IPS-18c (cell line): Measurements from ENCODE around the gene THOC2.
A peak's percentile ranks its signal among the peaks of the same experiment; 100 is the strongest.
"Not testable (repeated sequence)": the region's sequence is repeated elsewhere in the genome, so short reads cannot be mapped to it uniquely, and the experiment has no call there.

Source experiments
- H3K4me3 ChIP-seq: 2 replicates; pipeline ENCODE4 v1.7.0; 2013; ENCODE audit warnings: low read depth, mild to moderate bottlenecking, low read length, moderate library complexity; ENCODE audit not compliant: insufficient read depth
- H3K9me3 ChIP-seq: one replicate; pipeline ENCODE4 v1.6.1; 2013; ENCODE audit warnings: mild to moderate bottlenecking, low read length, moderate library complexity; ENCODE audit not compliant: control insufficient read depth, insufficient read depth

The THOC2 gene, protein sequence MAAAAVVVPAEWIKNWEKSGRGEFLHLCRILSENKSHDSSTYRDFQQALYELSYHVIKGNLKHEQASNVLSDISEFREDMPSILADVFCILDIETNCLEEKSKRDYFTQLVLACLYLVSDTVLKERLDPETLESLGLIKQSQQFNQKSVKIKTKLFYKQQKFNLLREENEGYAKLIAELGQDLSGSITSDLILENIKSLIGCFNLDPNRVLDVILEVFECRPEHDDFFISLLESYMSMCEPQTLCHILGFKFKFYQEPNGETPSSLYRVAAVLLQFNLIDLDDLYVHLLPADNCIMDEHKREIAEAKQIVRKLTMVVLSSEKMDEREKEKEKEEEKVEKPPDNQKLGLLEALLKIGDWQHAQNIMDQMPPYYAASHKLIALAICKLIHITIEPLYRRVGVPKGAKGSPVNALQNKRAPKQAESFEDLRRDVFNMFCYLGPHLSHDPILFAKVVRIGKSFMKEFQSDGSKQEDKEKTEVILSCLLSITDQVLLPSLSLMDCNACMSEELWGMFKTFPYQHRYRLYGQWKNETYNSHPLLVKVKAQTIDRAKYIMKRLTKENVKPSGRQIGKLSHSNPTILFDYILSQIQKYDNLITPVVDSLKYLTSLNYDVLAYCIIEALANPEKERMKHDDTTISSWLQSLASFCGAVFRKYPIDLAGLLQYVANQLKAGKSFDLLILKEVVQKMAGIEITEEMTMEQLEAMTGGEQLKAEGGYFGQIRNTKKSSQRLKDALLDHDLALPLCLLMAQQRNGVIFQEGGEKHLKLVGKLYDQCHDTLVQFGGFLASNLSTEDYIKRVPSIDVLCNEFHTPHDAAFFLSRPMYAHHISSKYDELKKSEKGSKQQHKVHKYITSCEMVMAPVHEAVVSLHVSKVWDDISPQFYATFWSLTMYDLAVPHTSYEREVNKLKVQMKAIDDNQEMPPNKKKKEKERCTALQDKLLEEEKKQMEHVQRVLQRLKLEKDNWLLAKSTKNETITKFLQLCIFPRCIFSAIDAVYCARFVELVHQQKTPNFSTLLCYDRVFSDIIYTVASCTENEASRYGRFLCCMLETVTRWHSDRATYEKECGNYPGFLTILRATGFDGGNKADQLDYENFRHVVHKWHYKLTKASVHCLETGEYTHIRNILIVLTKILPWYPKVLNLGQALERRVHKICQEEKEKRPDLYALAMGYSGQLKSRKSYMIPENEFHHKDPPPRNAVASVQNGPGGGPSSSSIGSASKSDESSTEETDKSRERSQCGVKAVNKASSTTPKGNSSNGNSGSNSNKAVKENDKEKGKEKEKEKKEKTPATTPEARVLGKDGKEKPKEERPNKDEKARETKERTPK (N-terminal part only)

DNA sequence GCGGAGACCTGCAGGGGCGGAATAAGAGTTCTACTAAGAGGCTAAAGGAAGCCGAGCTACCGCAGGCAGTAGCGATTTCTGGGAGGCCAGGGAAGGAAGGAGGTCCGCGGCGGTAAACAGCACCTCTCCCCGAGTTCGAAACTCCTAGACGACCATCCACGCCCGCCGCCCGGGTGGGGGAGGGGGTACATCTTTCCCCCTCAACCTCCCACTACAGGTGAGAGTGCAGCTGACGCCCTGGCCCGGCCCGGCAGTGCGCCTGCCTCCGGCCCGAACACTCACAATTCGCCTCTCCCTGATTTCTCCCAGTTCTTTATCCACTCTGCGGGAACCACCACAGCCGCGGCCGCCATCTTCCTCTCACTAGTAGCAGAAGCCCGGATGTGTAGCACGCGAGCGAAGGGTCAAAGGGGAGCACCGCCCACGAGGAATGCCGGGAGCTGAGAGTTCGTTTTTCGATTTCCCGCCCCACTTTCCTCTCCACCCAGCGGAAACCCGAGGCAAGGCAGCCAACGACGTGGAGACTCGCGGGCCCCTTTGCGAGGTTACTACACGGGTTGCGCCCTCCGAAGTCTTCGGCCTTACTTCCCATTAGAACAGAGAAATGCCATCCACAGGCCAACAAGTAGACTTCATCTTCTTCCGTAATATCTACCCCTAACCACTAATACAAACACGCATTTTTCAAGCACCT lies at the start of gene THOC2:
THOC2 (minus strand) TSS at position 383 of the 694 bp plus-strand sequence; CDS start at position 353, 30 bp downstream.
- H3K4me3 ChIP-seq: peak within 1 kb of the TSS; percentile 73

DNA sequence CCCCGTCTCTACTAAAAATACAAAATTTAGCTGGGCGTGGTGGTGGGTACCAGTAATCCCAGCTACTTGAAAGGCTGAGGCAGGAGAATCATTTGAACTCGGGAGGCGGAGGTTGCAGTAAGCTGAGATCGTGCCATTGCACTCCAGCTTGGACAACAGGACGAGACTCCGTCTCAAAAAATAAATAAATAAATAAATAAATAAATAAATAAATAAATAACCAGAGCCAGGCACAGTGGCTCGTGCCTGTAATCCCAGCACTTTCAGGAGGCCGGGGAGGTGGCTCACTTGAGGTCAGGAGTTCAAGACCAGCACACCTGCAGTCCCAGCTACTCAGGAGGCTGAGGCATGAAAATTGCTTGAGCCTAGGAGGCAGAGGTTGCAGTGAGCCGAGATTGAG lies 48.9 kb upstream of the THOC2 start:
- not testable (repeated sequence) for H3K4me3 ChIP-seq, H3K9me3 ChIP-seq

More for the DNA sequence above, at the start of gene THOC2:
- peaks cover 8% of the 10 kb centered on the region for H3K9me3 ChIP-seq

DNA sequence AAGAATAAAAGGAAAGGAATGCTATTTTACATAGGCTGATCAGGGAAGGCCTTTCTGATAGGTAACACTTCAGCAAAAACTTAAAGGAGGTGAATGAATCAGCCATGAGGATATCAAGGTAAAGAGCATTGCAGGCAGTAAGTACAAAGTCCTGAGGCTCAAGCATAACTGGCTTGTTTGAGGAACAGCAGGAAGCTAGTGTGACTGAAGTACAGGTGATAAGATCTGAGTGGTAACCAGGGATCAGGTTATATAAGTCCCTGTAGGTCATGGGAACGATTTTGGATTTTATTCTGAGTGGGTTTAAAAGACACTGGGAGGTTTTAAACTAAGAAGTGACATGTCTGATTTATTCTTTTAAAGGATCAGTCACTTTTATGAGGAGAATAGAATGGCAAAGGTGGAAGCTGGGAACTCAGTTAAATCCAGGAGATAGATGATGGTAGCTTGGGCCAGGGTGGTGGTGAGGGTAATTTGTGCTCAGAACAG lies 47.1 kb upstream of the THOC2 start:
- no peak overlapping the region for H3K4me3 ChIP-seq
- peaks cover 9% of the 10 kb centered on the region for H3K9me3 ChIP-seq

DNA sequence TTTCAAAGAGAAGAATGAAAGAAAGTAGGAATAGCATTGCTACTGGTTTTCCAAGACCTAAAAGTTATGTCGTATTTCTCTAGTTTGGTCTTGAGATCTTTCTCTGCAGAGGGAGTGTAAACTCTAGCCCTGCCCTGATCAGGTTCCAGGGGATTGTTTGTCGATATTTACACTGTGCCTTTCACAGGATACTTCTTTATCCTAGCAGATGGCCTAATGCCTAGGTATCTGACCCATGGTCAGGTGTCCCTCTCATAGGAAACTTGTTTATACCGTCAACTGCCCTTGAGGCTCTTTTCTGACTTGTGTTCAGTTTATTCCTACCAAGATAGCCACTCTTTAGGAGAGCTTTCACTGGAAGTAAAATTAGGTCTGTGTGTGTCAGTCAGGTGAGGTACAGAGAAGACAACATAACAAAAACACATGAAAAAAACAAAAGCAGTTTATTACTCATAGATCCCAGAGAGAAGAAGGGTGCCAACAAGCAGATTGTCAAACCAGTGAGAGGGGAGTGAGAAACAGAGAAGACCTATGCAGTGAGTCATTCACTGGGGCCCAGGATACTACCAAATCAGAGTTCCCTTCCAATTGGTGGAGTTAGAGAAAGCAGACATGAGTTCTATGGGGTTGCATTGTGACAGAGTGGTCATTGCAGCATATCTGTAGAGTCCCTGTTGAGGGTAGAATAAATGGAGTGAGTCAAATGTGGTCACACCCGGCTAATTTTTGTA lies 40.6 kb upstream of the THOC2 start:
- peaks cover 6% of the 10 kb centered on the region for H3K9me3 ChIP-seq
- H3K4me3 ChIP-seq: no peak overlapping the region

DNA sequence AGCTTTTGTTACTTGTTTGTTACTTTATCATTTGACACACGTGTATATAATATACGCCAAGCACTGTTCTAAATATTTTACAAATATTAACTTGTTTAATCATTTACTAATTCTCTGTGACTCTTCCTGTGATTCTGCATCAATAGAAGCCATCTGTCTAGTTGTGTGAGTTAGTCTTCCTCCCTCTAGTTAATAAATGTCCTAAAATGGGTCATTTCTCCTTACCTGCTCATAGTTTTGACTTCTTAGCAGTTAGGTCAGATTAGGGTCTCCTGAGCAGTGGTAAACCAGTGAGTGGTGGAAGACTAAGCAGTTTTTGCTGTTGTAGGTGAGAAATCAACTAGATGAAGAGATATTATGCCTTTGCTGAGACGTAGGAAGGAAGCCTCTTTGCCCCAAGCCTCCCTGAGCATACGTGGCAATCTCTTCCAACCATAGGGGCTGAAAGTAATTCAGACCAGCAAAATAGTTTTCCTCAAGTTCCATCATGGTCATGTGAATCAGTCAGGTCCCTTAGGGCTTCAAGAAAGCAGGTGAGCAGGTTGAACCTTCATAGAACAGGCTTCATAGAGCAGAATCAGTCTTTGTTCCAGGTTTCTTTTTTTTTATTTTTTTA lies 38.7 kb upstream of the THOC2 start:
- H3K9me3 ChIP-seq: peaks cover 8% of the 10 kb centered on the region
- no peak overlapping the region for H3K4me3 ChIP-seq

DNA sequence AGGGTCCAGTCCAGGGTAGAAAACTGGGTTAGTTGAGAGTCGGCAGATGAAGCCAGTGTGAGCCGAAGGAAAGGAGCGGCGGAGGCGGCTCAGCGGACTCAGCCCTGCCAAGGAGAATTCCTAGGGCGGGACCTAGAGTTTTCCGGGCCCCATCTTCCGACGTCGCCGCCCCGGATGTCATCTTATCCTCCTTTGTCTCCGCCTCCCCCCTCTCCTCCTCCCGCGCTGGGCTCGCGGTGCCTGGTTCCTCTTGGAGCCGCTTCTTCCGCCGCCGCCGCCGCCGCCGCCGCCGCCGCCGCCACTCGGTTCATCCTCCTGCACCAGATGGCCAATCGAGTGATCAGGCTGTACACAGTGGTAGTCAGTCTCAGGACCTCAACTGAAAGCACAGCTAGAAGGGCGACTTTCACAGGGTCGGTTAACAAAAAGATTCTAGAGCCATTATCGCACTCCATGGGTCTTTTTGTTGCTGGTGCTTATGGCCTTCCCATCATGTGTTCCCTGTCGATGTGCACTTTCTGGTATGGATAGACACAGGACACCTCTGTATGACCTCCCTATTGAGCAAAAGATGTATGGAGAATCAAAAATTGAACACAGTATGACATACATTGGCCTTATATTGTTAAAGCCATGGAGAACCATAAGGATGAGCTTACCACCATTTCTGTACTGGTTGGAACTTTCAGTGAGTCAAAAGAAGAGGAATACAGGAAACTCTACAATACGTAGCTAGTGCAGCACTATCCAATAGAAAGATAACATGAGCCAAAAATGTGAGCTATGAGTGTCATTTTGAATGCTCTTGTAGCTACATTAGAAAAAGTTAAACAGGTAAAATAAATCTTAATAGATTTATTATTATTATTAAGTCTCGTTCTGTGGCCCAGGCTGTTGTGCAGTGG lies 32.4 kb upstream of the THOC2 start:
- Histone ChIP-seq H3K4me3 (peak overlapping the region; percentile 11; the same call in 1 of the 2 replicates), H3K9me3 (peaks cover 12% of the 10 kb centered on the region)

DNA sequence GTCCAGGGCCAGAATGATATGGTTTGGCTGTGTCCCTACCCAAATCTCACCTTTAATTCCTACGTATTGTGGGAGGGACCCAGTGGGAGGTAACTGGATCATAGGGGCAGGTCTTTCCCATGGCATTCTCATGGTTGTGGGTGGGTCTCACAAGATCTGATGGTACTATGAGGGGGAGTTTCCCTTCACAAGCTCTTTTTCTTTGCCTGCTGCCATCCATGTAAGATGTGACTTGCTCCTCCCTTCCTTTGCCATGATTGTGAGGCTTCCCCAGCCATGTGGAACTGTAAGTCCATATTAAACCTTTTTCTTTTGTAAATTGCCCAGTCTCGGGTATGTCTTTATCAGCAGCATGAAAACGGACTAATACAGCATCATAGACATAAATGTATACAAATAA lies 27.0 kb upstream of the THOC2 start:
- not testable (repeated sequence) for H3K4me3 ChIP-seq
- H3K9me3 ChIP-seq: peaks cover 12% of the 10 kb centered on the region

DNA sequence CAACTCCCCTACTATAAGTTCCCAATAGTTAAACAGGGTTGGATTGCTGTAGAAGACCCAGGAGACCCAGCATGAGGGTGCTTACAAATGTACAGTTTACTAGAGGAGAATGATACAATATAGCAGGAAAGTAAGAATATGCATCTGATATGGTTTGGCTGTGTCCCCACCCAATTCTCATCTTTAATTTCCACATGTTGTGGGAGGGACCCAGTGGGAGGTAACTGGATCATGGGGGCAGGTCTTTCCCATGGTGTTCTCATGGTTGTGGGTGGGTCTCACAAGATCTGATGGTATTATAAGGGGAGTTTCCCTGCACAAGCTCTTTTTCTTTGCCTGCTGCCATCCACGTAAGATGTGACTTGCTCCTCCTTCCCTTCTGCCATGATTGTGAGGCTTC lies 24.9 kb upstream of the THOC2 start:
- peaks cover 12% of the 10 kb centered on the region for H3K9me3 ChIP-seq
- not testable (repeated sequence) for H3K4me3 ChIP-seq

DNA sequence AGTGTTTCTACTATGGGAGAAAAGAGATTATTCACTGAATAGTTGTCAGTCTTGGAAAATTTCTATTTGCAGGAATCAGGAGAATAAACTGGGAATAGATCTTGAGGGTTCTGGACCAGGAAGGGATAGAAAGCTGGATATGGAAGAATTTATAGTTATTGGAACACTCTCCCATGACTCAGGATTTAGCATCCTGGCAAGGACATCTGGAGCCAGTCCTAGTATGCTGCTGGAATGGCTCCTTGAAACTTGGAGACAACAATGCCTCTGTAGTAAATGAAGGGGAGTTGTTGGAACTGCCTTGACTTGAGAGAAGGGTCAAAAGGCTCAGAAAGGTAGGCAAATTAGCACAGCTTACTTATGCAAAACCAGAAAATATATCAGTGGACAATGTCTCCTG lies 23.5 kb upstream of the THOC2 start:
- Histone ChIP-seq H3K4me3 (no peak overlapping the region), H3K9me3 (peaks cover 6% of the 10 kb centered on the region)

DNA sequence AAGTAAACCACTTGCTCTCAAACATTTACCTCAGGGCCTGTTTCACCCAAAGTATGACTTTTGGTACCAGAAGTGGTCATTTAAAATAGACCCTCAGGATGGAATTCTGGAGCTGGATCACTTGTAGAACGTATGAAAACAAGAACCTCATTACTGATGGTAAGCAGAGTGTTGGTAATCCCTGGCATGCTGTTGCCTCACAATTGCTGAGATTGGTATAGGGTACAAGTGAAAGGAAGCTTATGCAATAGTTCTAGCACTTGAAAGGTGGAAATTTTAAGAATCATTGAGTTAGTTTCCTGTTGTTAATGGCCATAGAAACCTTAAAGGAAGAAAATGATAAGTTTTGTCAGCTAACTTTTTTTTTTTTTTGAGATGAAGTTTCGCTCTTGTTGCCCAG lies 22.3 kb upstream of the THOC2 start:
- H3K4me3 ChIP-seq: no peak overlapping the region
- peaks cover 6% of the 10 kb centered on the region for H3K9me3 ChIP-seq

DNA sequence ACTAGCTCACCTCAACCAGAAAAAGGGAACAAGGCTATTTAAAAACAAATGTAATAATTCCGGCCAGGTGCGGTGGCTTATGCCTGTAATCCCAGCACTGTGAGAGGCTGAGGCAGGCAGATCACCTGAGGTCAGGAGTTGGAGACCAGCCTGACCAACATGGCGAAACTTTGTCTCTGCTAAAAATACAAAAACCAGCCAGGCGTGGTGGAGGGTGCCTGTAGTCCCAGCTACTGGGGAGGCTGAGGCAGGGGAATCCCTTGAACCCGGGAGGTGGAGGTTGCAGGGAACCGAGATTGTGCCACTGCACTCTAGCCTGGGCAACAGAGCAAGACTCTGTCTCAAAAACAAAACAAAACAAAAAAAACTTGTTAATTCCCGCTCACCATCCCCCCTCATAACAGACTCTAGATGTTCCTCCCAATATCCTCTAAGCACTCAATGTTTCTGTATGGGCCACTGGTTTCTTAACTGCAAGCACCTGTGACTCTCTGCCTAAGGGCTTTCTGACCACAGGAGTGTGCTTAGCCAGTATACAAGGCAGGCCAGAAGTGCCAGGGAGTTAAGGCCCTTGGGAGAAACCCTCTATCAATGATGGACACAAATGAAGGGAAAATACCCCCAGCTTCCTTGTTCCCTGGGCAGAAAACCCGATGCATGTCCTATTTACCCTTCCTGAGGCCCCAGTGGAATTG lies 21.0 kb upstream of the THOC2 start:
- Histone ChIP-seq H3K4me3 (no peak overlapping the region), H3K9me3 (peaks cover 6% of the 10 kb centered on the region)

DNA sequence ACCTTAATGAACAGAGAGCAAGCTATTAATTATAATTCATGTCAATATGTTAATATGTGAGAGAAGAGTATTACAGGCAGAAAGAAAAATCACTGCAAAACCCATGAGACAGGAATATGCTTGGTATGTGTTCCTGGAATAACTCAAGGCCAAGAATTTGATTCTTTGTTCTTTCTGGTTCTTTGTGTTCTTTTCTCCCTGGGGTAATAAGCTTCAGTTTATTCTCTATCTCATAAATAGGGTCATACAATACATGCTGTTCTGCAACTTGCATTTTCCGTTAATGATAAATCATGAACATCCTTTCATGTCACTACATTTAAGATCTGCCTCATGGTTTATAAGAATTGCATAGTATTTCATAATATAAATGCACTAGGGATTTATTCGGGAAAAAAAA lies 16.8 kb upstream of the THOC2 start:
- Histone ChIP-seq H3K9me3 (peaks cover 4% of the 10 kb centered on the region), H3K4me3 (no peak overlapping the region)

DNA sequence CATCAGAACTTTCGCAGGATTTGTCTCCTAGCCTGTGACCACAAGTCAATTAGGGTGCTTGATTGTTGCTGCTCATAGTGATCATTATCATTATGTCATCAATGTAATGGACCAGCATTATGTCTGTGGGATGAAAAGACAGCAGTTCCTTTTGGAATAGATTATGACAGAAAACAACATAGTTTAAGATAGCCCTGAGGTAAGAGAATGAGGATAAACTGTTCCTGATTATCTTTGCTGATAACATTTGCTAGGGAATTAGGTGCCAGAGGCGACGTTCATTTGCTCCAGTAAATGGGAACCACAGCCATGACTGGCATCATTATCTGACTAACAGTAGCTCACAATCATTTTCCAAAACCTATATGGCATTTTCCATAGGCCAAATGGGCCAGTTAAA lies 12.7 kb upstream of the THOC2 start:
- peaks cover 7% of the 10 kb centered on the region for H3K9me3 ChIP-seq
- H3K4me3 ChIP-seq: no peak overlapping the region

DNA sequence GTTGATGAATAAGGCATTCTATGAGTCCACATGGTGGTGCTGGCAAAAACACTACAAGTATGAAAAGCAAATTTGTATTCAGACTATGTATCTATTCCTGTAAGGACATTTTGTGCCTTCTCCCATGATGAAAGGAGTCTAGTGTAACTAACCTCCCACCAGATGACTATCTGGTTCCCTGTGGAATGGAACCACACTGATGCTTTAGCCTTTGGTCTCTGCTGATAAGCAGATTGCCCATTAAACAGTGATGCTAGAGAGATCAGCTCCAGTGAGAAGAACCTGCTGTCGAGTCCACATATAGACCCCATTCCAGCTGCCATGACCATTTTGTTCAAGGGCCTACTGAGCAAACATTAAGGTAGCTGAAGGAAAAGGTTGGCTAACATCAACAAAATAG lies 10.5 kb upstream of the THOC2 start:
- no peak overlapping the region for H3K4me3 ChIP-seq
- peaks cover 7% of the 10 kb centered on the region for H3K9me3 ChIP-seq
